Esophagus squamous epithelium (tissue), 4 donors: ENCODE data around the gene LIPH.

Experiments
- POLR2A ChIP-seq, 4 donors: fragments of 450-650 bp; IDR thresholded peaks; one replicate each; pipeline ENCODE4 v1.6.1; 2017; ENCODE audit warnings: antibody characterized with exemption in 4 of 4, mild to moderate bottlenecking in 4 of 4, moderate library complexity in 3 of 4
- TF ChIP-seq, protein P1 (sequence below), 6 experiments: fragments of 450-650 bp in 4 of 6; fragments of 200-600 bp in 2 of 6; sonication (generic) in 2 of 6; IDR thresholded peaks; one replicate each; pipeline ENCODE4 v1.5.1; 2016 to 2019; ENCODE audit warnings: antibody characterized with exemption in 6 of 6, mild to moderate bottlenecking in 4 of 6, moderate library complexity in 4 of 6

GRCh38 chr3:185584686-185585085 is 32.3 kb upstream of the LIPH start:
- TF ChIP-seq, protein P1, sequence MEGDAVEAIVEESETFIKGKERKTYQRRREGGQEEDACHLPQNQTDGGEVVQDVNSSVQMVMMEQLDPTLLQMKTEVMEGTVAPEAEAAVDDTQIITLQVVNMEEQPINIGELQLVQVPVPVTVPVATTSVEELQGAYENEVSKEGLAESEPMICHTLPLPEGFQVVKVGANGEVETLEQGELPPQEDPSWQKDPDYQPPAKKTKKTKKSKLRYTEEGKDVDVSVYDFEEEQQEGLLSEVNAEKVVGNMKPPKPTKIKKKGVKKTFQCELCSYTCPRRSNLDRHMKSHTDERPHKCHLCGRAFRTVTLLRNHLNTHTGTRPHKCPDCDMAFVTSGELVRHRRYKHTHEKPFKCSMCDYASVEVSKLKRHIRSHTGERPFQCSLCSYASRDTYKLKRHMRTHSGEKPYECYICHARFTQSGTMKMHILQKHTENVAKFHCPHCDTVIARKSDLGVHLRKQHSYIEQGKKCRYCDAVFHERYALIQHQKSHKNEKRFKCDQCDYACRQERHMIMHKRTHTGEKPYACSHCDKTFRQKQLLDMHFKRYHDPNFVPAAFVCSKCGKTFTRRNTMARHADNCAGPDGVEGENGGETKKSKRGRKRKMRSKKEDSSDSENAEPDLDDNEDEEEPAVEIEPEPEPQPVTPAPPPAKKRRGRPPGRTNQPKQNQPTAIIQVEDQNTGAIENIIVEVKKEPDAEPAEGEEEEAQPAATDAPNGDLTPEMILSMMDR (IDR thresholded peaks at IDR 0.05): no peak
- TF ChIP-seq POLR2A (IDR thresholded peaks at IDR 0.05): no peak
